ENCODE measurements around the gene PSIP1.

DNA sequence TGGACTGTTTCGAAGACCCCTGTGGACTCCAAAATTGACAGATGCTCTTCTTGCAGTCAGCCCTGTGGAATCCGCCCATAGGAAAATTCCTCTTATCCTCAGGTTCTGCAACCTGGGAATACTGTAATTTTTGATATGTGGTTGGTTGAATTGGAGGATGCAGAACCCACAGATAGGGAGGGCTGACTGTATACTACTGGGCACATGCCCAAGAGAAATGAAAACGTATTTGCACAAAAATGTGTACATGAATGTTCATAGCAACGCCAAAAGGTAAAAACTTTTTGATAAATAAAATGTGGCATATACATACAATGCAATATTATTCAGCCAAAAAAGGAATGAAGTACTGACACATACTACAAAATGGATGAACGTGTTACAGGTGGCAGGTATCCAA, 90.0 kb downstream of the PSIP1 start:
- TF ChIP-seq, protein P1, sequence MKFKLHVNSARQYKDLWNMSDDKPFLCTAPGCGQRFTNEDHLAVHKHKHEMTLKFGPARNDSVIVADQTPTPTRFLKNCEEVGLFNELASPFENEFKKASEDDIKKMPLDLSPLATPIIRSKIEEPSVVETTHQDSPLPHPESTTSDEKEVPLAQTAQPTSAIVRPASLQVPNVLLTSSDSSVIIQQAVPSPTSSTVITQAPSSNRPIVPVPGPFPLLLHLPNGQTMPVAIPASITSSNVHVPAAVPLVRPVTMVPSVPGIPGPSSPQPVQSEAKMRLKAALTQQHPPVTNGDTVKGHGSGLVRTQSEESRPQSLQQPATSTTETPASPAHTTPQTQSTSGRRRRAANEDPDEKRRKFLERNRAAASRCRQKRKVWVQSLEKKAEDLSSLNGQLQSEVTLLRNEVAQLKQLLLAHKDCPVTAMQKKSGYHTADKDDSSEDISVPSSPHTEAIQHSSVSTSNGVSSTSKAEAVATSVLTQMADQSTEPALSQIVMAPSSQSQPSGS (CRISPR knock-in tag; IDR thresholded peaks at IDR 0.05; ENCODE audit: borderline replicate concordance, low read depth) = no peak
- no peak for TF ChIP-seq EMX1 (CRISPR knock-in tag; IDR thresholded peaks at IDR 0.05)
- TF ChIP-seq, protein P2, sequence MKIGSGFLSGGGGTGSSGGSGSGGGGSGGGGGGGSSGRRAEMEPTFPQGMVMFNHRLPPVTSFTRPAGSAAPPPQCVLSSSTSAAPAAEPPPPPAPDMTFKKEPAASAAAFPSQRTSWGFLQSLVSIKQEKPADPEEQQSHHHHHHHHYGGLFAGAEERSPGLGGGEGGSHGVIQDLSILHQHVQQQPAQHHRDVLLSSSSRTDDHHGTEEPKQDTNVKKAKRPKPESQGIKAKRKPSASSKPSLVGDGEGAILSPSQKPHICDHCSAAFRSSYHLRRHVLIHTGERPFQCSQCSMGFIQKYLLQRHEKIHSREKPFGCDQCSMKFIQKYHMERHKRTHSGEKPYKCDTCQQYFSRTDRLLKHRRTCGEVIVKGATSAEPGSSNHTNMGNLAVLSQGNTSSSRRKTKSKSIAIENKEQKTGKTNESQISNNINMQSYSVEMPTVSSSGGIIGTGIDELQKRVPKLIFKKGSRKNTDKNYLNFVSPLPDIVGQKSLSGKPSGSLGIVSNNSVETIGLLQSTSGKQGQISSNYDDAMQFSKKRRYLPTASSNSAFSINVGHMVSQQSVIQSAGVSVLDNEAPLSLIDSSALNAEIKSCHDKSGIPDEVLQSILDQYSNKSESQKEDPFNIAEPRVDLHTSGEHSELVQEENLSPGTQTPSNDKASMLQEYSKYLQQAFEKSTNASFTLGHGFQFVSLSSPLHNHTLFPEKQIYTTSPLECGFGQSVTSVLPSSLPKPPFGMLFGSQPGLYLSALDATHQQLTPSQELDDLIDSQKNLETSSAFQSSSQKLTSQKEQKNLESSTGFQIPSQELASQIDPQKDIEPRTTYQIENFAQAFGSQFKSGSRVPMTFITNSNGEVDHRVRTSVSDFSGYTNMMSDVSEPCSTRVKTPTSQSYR (CRISPR knock-in tag; IDR thresholded peaks at IDR 0.05) = no peak
- TF ChIP-seq JUN (CRISPR knock-in tag; IDR thresholded peaks at IDR 0.05) = no peak
- TF ChIP-seq, protein P3, sequence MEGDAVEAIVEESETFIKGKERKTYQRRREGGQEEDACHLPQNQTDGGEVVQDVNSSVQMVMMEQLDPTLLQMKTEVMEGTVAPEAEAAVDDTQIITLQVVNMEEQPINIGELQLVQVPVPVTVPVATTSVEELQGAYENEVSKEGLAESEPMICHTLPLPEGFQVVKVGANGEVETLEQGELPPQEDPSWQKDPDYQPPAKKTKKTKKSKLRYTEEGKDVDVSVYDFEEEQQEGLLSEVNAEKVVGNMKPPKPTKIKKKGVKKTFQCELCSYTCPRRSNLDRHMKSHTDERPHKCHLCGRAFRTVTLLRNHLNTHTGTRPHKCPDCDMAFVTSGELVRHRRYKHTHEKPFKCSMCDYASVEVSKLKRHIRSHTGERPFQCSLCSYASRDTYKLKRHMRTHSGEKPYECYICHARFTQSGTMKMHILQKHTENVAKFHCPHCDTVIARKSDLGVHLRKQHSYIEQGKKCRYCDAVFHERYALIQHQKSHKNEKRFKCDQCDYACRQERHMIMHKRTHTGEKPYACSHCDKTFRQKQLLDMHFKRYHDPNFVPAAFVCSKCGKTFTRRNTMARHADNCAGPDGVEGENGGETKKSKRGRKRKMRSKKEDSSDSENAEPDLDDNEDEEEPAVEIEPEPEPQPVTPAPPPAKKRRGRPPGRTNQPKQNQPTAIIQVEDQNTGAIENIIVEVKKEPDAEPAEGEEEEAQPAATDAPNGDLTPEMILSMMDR (IDR thresholded peaks at IDR 0.05) = no peak
- TF ChIP-seq FOXJ3 (CRISPR knock-in tag; IDR thresholded peaks at IDR 0.05; ENCODE audit: borderline replicate concordance) = no peak

Measured in WTC11 (cell line).